Natural killer cell (primary cell): ENCODE results near the gene OGFOD1. TPM values are rescaled to one million over a fixed set of nuclear protein-coding genes. Genes with fewer than 3 reads are reported as not detected.

Source experiments
- ATAC-seq, 3 donors: fragments of 150-1000 bp in 2 of 3; fragments of 200-7000 bp in 1 of 3; cut with Tn5 transposase; 1 replicate in 1 of 3; 2 replicates in 2 of 3; pipeline ENCODE4 v1.10.0; 2021; ENCODE audit warnings: mild to moderate bottlenecking in 2 of 3, moderate library complexity in 2 of 3
- DNase-seq, 2 donors: peaks; one replicate each; pipeline versions ENCODE4 v3.0.0 to v3.0.0-alpha.2; 2013 to 2021; ENCODE audit warnings: mixed read lengths in 1 of 2
- H3K27ac ChIP-seq: one replicate; pipeline ENCODE4 v1.5.1; 2013; ENCODE audit warnings: mild to moderate bottlenecking, low read length
- H3K27me3 ChIP-seq: one replicate; pipeline ENCODE4 v1.6.1; 2013; ENCODE audit warnings: low read length; ENCODE audit not compliant: control insufficient read depth, insufficient read depth
- H3K36me3 ChIP-seq: one replicate; pipeline ENCODE4 v1.6.1; 2013; ENCODE audit warnings: low read length; ENCODE audit not compliant: control insufficient read depth, insufficient read depth
- H3K4me1 ChIP-seq: one replicate; pipeline ENCODE4 v1.6.1; 2013; ENCODE audit warnings: low read length; ENCODE audit not compliant: control insufficient read depth, insufficient read depth
- H3K4me3 ChIP-seq: one replicate; pipeline ENCODE4 v1.5.1; 2013; ENCODE audit warnings: low read length
- H3K9me3 ChIP-seq: one replicate; pipeline ENCODE4 v1.6.1; 2013; ENCODE audit warnings: low read length; ENCODE audit not compliant: control insufficient read depth, insufficient read depth
- H3K27ac Mint-ChIP-seq, 2 donors: one replicate each; pipeline ENCODE4 v1.8.0; 2022; ENCODE audit warnings: mild to moderate bottlenecking in 2 of 2, mixed read lengths in 2 of 2, moderate library complexity in 1 of 2
- H3K27me3 Mint-ChIP-seq, 2 donors: one replicate each; pipeline ENCODE4 v1.8.0; 2022; ENCODE audit warnings: low read depth in 2 of 2, mixed read lengths in 2 of 2
- H3K36me3 Mint-ChIP-seq: one replicate; pipeline ENCODE4 v1.8.0; 2022; ENCODE audit warnings: mixed read lengths
- H3K4me1 Mint-ChIP-seq, 2 donors: one replicate each; pipeline ENCODE4 v1.8.0; 2022; ENCODE audit warnings: mixed read lengths in 2 of 2
- H3K4me3 Mint-ChIP-seq: one replicate; pipeline ENCODE4 v1.8.0; 2022; ENCODE audit warnings: mild to moderate bottlenecking, moderate library complexity, mixed read lengths
- H3K9me3 Mint-ChIP-seq, 2 donors: one replicate each; pipeline ENCODE4 v1.8.0; 2022; ENCODE audit warnings: mixed read lengths in 2 of 2
- WGBS: methylation state at CpG from one replicate; pipeline ENCODE4 v1.1.7; 2013; ENCODE audit warnings: missing lambda C conversion rate; ENCODE audit not compliant: insufficient coverage; 5-methylcytosine and 5-hydroxymethylcytosine counted together
- intact Hi-C: fragments of 100-400 bp; cut with micrococcal nuclease; formaldehyde crosslinking; loops from one replicate; pipeline ENCODE4 v1.14.2; 2022
- total RNA-seq, 4 donors: library from RNA; stranded (reverse); fragments of 120-200 nt in 1 of 4; gene quantifications; one replicate each; pipeline versions ENCODE4 v1.2.3 to v1.2.4, GENCODE V29; 2013 to 2022
- TF ChIP-seq, protein P1 (sequence below): fragments of 200-600 bp; IDR thresholded peaks from one replicate; pipeline ENCODE4 v1.8.0; 2022; ENCODE audit warnings: antibody characterized with exemption

OGFOD1 gene
- total RNA-seq, 3 donors from 2014 or later (not counting 1 experiment from before 2014, with no cell fraction given), result 12.7 to 20.6 (median 13.1) TPM

DNA sequence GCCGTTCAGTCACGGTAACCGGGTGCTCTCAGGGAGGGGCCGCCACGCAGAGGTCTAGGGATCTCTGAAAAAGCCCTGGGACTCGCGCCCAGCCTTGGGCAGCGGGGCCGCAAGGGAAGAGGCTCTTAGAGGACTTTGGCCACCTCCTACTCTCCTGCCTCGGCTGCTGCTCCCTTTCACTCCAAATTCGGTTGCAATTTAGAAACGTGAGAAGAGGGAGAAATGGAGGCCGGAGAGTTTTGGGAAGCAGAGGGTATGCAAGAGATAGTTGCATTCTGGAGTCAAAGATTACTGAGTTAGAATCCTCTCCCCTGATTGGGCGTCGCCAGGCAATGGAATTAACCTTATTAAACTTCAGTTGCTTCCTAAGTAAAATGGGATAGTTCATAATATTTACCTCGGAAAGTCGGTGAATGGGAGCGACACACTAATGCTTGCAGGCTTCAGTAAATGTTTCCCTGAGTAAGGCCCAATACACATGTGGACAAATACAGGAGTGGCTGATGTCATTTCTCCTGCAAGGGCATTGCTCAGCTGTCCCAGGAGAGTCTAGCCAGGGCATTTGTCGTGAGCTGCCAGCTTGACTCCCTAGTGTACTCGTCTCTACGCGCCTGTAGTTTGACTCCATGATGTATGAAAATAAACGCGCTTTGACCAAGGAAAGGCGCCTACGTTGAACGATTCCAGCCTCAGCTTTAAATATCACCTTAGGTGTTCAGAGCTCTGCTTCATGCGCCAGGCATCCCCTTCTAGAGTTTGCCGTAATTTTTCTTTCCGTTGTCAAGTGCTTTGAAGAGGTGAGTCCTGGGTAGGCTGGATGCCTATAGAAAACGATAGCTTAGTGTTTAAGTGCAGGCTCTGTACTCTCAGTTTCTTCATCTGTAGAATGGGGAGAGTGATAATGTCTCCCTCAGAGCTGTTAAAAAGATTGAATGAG, 667 bp downstream of the OGFOD1 start:
- H3K27me3 Mint-ChIP-seq, result no peaks in the 10 kb centered on the region
- peaks cover 20% of the 10 kb centered on the region for H3K4me1 ChIP-seq
- peak overlapping the region; percentile 95 for H3K4me3 ChIP-seq
- peak overlapping the region; percentile 96 for H3K4me3 Mint-ChIP-seq
- ATAC-seq, result peak; percentile 15 to 19 (median 19)
- 13% methylated on average over 30 of the region's 31 CpGs for WGBS
- intact Hi-C loops, result loop anchor here (1.0 to 2.0 kb wide), 2 partner anchors 27 to 230 kb away; partner anchors contain the start of genes AMFR and MT1X
- peak overlapping the region; percentile 58 for H3K27ac ChIP-seq
- no peaks in the 10 kb centered on the region for H3K27me3 ChIP-seq
- peaks cover 19% of the 10 kb centered on the region for H3K36me3 Mint-ChIP-seq
- peak overlapping the region; percentile 89 to 90 for H3K27ac Mint-ChIP-seq
- H3K9me3 ChIP-seq, result no peaks in the 10 kb centered on the region
- H3K9me3 Mint-ChIP-seq, result no peaks in the 10 kb centered on the region
- peak in 1 of 2 donors; percentile 27 for DNase-seq
- TF ChIP-seq, protein P1, sequence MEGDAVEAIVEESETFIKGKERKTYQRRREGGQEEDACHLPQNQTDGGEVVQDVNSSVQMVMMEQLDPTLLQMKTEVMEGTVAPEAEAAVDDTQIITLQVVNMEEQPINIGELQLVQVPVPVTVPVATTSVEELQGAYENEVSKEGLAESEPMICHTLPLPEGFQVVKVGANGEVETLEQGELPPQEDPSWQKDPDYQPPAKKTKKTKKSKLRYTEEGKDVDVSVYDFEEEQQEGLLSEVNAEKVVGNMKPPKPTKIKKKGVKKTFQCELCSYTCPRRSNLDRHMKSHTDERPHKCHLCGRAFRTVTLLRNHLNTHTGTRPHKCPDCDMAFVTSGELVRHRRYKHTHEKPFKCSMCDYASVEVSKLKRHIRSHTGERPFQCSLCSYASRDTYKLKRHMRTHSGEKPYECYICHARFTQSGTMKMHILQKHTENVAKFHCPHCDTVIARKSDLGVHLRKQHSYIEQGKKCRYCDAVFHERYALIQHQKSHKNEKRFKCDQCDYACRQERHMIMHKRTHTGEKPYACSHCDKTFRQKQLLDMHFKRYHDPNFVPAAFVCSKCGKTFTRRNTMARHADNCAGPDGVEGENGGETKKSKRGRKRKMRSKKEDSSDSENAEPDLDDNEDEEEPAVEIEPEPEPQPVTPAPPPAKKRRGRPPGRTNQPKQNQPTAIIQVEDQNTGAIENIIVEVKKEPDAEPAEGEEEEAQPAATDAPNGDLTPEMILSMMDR, result no peak
- H3K36me3 ChIP-seq, result peaks cover 30% of the 10 kb centered on the region
- peaks cover 51 to 52% of the 10 kb centered on the region in 2 donors for H3K4me1 Mint-ChIP-seq

DNA sequence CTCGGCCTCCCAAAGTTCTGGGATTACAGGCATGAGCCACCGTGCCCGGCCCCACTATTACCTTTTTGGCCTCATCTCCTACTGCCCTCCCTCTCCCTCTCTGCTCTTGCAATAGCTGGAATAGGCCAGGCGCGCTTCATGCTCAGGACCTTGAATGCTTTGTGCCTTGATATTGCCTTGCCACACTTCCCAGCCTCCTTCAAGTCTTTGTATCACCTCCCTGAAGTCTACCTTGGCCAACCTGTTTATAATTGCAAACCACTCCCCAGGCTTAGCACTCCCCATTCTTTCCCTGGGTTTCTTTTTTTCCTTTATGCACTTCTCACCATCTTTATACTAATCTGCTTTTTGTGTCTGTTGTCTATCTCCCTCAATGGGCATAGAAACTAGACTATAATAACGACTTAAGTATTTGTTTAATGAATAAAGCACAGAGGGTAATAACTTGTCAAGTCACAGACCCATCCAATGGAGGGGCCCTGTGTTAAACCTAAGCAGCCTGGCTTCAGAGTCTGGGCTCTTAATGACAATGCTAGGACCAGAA, 6.6 kb downstream of the OGFOD1 start:
- H3K36me3 Mint-ChIP-seq, result peaks cover 24% of the 10 kb centered on the region

GRCh38 chr16:56460101-56460500, 8.7 kb downstream of the OGFOD1 start:
- 94% methylated on average over 2 of the region's 2 CpGs for WGBS
- no peak overlapping the region for H3K27ac Mint-ChIP-seq
- TF ChIP-seq, protein P1, result no peak
- Histone ChIP-seq H3K9me3 (no peaks in the 10 kb centered on the region), H3K27me3 (no peaks in the 10 kb centered on the region), H3K4me3 (no peak overlapping the region), H3K27ac (no peak overlapping the region), H3K36me3 (peaks cover 62% of the 10 kb centered on the region), H3K4me1 (no peaks in the 10 kb centered on the region)
- intact Hi-C loops, result no loop called here
- DNase-seq (no peak), ATAC-seq (no peak)
- H3K9me3 Mint-ChIP-seq, result no peaks in the 10 kb centered on the region
- H3K36me3 Mint-ChIP-seq, result peaks cover 26% of the 10 kb centered on the region
- no peaks in the 10 kb centered on the region for H3K4me1 Mint-ChIP-seq
- H3K27me3 Mint-ChIP-seq, result no peaks in the 10 kb centered on the region
- no peak overlapping the region for H3K4me3 Mint-ChIP-seq

More for the DNA sequence above, 6.6 kb downstream of the OGFOD1 start:
- Mint-ChIP-seq H3K27ac (no peak overlapping the region), H3K9me3 (no peaks in the 10 kb centered on the region), H3K4me1 (peaks cover 0 to 6% of the 10 kb centered on the region in 2 donors), H3K4me3 (no peak overlapping the region), H3K27me3 (no peaks in the 10 kb centered on the region)
- Histone ChIP-seq H3K4me1 (no peaks in the 10 kb centered on the region), H3K27ac (no peak overlapping the region), H3K27me3 (no peaks in the 10 kb centered on the region), H3K9me3 (no peaks in the 10 kb centered on the region), H3K4me3 (no peak overlapping the region), H3K36me3 (peaks cover 60% of the 10 kb centered on the region)
- DNase-seq (no peak), ATAC-seq (no peak)
- WGBS, result 97% methylated on average over 6 of the region's 6 CpGs
- TF ChIP-seq, protein P1, result no peak
- intact Hi-C loops, result no loop called here
